LNCaP clone FGC (cell line): ENCODE data around the gene PRIMPOL.

Experiments
- DNase-seq: peaks from one replicate; pipeline ENCODE4 v3.0.0-alpha.2; 2011; ENCODE audit warnings: low read depth
- H3K4me3 ChIP-seq: 2 replicates; pipeline ENCODE4 v1.5.1; 2011; ENCODE audit warnings: mild to moderate bottlenecking, low read depth, low read length, control low read depth
- TF ChIP-seq, protein P1 (sequence below): IDR thresholded peaks from 2 replicates; pipeline ENCODE4 v1.5.1; 2012; ENCODE audit warnings: mild to moderate bottlenecking; ENCODE audit not compliant: control insufficient read depth, insufficient read depth; ENCODE audit errors: extremely low read depth

The PRIMPOL gene

GRCh38 chr4:184628103-184628502 is 21.4 kb upstream of the PRIMPOL start:
- TF ChIP-seq, protein P1, sequence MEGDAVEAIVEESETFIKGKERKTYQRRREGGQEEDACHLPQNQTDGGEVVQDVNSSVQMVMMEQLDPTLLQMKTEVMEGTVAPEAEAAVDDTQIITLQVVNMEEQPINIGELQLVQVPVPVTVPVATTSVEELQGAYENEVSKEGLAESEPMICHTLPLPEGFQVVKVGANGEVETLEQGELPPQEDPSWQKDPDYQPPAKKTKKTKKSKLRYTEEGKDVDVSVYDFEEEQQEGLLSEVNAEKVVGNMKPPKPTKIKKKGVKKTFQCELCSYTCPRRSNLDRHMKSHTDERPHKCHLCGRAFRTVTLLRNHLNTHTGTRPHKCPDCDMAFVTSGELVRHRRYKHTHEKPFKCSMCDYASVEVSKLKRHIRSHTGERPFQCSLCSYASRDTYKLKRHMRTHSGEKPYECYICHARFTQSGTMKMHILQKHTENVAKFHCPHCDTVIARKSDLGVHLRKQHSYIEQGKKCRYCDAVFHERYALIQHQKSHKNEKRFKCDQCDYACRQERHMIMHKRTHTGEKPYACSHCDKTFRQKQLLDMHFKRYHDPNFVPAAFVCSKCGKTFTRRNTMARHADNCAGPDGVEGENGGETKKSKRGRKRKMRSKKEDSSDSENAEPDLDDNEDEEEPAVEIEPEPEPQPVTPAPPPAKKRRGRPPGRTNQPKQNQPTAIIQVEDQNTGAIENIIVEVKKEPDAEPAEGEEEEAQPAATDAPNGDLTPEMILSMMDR = no peak
- no peak for DNase-seq
- no peak overlapping the region for H3K4me3 ChIP-seq

DNA sequence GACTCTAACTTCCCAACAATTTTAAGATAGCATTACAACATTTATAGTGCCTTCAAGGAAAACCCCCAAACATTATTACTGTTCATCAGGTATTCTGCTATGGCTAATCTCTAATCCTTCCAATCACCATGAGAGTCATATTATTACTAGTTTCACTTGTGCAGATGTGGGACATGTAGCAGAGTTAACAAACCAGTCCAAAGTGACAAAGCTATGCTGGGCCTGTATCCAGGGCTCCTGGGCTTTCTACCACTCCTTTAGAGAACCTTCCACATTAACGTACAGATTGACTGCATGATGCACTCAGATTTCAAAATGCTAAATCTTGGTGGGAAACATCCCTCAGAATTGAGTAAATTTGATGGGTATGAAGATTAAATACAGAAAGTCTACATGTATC is 16.7 kb upstream of the PRIMPOL start:
- DNase-seq = no peak
- H3K4me3 ChIP-seq = no peak overlapping the region
- TF ChIP-seq, protein P1 = no peak

DNA sequence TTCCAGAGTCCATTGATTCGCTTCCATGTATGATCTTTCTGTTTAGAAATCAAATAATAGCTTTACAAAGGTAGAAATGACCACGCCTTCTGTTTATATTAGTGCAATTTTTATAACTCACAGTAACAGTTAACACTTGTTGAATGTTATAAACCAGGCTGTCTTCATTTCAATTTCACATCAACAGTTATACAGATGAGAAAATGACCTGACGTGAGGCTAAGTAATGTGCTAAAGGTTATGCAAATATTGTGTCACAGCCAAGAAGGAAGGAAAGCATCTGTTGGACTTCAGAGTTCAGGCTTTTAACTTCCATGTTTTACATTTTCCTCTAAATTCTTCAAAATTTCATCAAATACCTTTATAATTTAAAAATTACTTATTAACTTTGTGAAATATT is 14.2 kb upstream of the PRIMPOL start:
- DNase-seq = no peak
- TF ChIP-seq, protein P1 = no peak
- H3K4me3 ChIP-seq = no peak overlapping the region

- no peak for DNase-seq
- no peak overlapping the region for H3K4me3 ChIP-seq
- TF ChIP-seq, protein P1 = no peak
These were observed 13.4 kb upstream of the PRIMPOL start for GRCh38 chr4:184636144-184636543.

DNA sequence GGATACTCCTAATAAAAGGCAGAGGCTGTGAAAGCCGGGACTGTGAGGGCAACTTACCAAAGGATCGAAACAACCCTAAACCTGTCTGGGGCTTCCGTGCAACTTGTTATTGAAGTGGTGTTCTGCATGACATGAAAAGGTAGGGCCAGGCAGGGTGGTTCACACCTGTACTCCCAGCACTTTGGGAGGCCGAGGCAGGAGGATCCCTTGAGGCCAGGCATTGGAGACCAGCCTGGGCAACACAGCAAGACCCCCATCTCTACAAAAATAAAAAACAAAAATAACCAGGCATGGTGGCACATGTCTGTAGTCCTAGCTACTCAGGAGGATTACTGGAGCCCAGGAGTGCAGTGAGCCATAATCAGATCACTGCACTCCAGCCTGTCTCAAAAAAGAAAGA is 12.6 kb upstream of the PRIMPOL start:
- no peak for DNase-seq
- TF ChIP-seq, protein P1 = no peak
- H3K4me3 ChIP-seq = no peak overlapping the region

DNA sequence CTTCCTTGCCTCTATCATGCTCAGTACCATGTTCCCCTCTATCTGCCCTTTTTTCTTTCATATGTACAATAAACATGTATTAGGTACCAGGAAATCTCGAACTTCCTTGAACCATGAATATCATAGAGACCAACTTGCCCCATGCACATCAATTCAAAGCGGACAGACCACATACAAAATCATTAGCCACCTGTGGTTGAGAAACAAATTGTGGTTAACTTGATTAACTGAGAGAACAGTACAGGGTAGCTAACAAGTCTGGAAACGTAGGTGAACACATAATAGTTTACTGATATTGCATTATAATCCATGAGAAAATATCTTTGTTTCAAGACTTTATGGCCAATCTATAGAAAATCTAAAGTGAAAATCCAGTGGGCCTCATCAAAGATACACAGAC is 8.5 kb upstream of the PRIMPOL start:
- TF ChIP-seq, protein P1 = no peak
- DNase-seq = no peak
- no peak overlapping the region for H3K4me3 ChIP-seq

DNA sequence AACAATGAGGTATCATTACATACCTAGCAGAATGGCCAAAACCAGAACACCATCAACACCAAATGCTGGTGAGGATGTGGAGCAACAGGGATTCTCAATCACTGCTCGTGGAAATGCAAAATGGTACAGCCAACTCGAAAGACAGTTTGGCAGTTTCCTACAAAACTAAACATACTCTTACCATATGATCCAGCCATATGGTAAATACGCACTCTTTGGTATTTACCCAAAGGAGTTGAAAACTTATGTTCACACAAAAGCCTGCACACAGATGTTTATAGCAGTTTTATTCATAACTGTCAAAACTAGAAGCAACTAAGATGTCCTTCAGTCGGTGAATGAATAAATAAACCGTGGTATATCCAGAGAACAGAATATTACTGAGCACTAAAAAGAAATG is 8.1 kb upstream of the PRIMPOL start:
- TF ChIP-seq, protein P1 = no peak
- no peak overlapping the region for H3K4me3 ChIP-seq
- DNase-seq = no peak
